Vagina (tissue), 2 donors: ENCODE results near the gene PHOSPHO2.

ENCODE experiments used
- CTCF ChIP-seq, 3 experiments: fragments of 450-650 bp in 2 of 3; fragments of 200-600 bp in 1 of 3; sonication (generic) in 1 of 3; IDR thresholded peaks; one replicate each; pipeline ENCODE4 v1.5.1; 2017 to 2019; ENCODE audit warnings: antibody characterized with exemption in 3 of 3, mild to moderate bottlenecking in 2 of 3, moderate library complexity in 2 of 3
- POLR2A ChIP-seq, 2 donors: fragments of 450-650 bp; IDR thresholded peaks; one replicate each; pipeline ENCODE4 v1.6.1; 2017; ENCODE audit warnings: antibody characterized with exemption in 2 of 2, mild to moderate bottlenecking in 2 of 2, moderate library complexity in 2 of 2

GRCh38 chr2:169659320-169659719, 34.9 kb upstream of the PHOSPHO2 start:
- TF ChIP-seq CTCF (IDR thresholded peaks at IDR 0.05): no peak
- no peak for TF ChIP-seq POLR2A (IDR thresholded peaks at IDR 0.05)
